ENCODE results near the gene TRIM65. TPM values are rescaled to one million over a fixed set of nuclear protein-coding genes. Genes with fewer than 3 reads are reported as not detected.

Gene TRIM65
- total and polyA plus RNA-seq, 12 donors = 4.1 to 46.9 (median 14.5) TPM

GRCh38 chr17:75850928-75851692, 45.6 kb downstream of the TRIM65 start:
- H3K4me1 ChIP-seq (replicated peaks in 1 of 2) = peaks cover 25 to 68% of the 10 kb centered on the region in 2 donors

GRCh38 chr17:75849724-75850123, 47.0 kb downstream of the TRIM65 start:
- Histone ChIP-seq H3K4me3 (no peak overlapping the region), H3K4me1 (replicated peaks in 1 of 2) (peaks cover 39 to 82% of the 10 kb centered on the region in 2 donors), H3K9me3 (replicated peaks in 1 of 3) (no peaks in the 10 kb centered on the region), H3K27me3 (no peaks in the 10 kb centered on the region), H3K36me3 (replicated peaks in 1 of 2) (peaks cover 0 to 64% of the 10 kb centered on the region in 2 donors), H3K27ac (peak overlapping the region in 4 of 5 donors; percentile 10 to 97 (median 57))
- DNase-seq = peak in 3 of 7 donors; percentile 53 to 61 (median 58)
- WGBS, 4 donors = 51 to 70% (median 60%) methylated on average over 5 to 9 of the region's 9 CpGs
- no peak for TF ChIP-seq POLR2A (IDR thresholded peaks at IDR 0.05)
- TF ChIP-seq CTCF (IDR thresholded peaks at IDR 0.05) = no peak
- intact Hi-C loops (cut with DNase I) = no loop called here

More at GRCh38 chr17:75850928-75851692, 45.6 kb downstream of the TRIM65 start:
- no peak for TF ChIP-seq CTCF (IDR thresholded peaks at IDR 0.05)
- peaks cover 0 to 59% of the 10 kb centered on the region in 2 donors for H3K36me3 ChIP-seq (replicated peaks in 1 of 2)
- H3K27ac ChIP-seq = peak overlapping the region; percentile 34 to 97 (median 41)
- no peaks in the 10 kb centered on the region for H3K9me3 ChIP-seq (replicated peaks in 1 of 3)
- H3K4me3 ChIP-seq = no peak overlapping the region
- WGBS, 4 donors = 64 to 69% (median 66%) methylated on average over 7 to 12 of the region's 12 CpGs
- intact Hi-C loops (cut with DNase I) = no loop called here
- no peaks in the 10 kb centered on the region for H3K27me3 ChIP-seq
- peak in 5 of 7 donors; percentile 70 to 81 (median 78) for DNase-seq

GRCh38 chr17:75849279-75849646, 47.5 kb downstream of the TRIM65 start:
- Histone ChIP-seq H3K36me3 (replicated peaks in 1 of 2) (peaks cover 0 to 64% of the 10 kb centered on the region in 2 donors), H3K27me3 (no peaks in the 10 kb centered on the region), H3K4me3 (no peak overlapping the region), H3K4me1 (replicated peaks in 1 of 2) (peaks cover 43 to 84% of the 10 kb centered on the region in 2 donors), H3K27ac (peak overlapping the region; percentile 16 to 97 (median 71)), H3K9me3 (replicated peaks in 1 of 3) (no peaks in the 10 kb centered on the region)
- TF ChIP-seq CTCF (IDR thresholded peaks at IDR 0.05) (no peak), POLR2A (IDR thresholded peaks at IDR 0.05) (no peak)
- WGBS, 4 donors = 24 to 70% (median 59%) methylated on average over 10 to 11 of the region's 11 CpGs
- peak in 1 of 7 donors; percentile 55 for DNase-seq
- intact Hi-C loops (cut with DNase I) = no loop called here

GRCh38 chr17:75848523-75849278, 48.0 kb downstream of the TRIM65 start:
- peak; percentile 78 to 92 (median 82) for DNase-seq
- H3K9me3 ChIP-seq (replicated peaks in 1 of 3) = no peaks in the 10 kb centered on the region
- peak overlapping the region; percentile 16 to 97 (median 71) for H3K27ac ChIP-seq
- H3K27me3 ChIP-seq = no peaks in the 10 kb centered on the region
- peaks cover 0 to 64% of the 10 kb centered on the region in 2 donors for H3K36me3 ChIP-seq (replicated peaks in 1 of 2)
- intact Hi-C loops (cut with DNase I) = no loop called here
- WGBS, 4 donors = 17 to 22% (median 20%) methylated on average over 7 to 16 of the region's 16 CpGs
- peaks cover 41 to 84% of the 10 kb centered on the region in 2 donors for H3K4me1 ChIP-seq (replicated peaks in 1 of 2)
- TF ChIP-seq POLR2A (IDR thresholded peaks at IDR 0.05) = peak in 1 of 2 donors; percentile 22
- peak; percentile 27 to 72 (median 56) for TF ChIP-seq CTCF (IDR thresholded peaks at IDR 0.05)
- no peak overlapping the region for H3K4me3 ChIP-seq

All from adrenal gland (tissue), 12 donors.